Stimulated activated CD4-positive, alpha-beta T cell treated with anti-CD3 and anti-CD28 coated beads, TNF-alpha, amount 100 ng/mL, for 24 hours (primary cell): Measurements from ENCODE around the gene PDCL2.
"Not testable (repeated sequence)": the region's sequence is repeated elsewhere in the genome, so short reads cannot be mapped to it uniquely, and the experiment has no call there.

Source experiments
- DNase-seq, 3 experiments: peaks; one replicate each; pipeline ENCODE4 v3.0.0-alpha.2; 2020; ENCODE audit warnings: low read depth in 3 of 3

Gene PDCL2

GRCh38 chr4:55588160-55588559 is 3.9 kb downstream of the PDCL2 start:
- no peak for DNase-seq

GRCh38 chr4:55582773-55583172 is 9.3 kb downstream of the PDCL2 start:
- DNase-seq: not testable (repeated sequence)

- no peak for DNase-seq
These were observed 13.6 kb downstream of the PDCL2 start for GRCh38 chr4:55578341-55579010.

GRCh38 chr4:55575513-55575912 is 16.5 kb downstream of the PDCL2 start:
- no peak for DNase-seq

- no peak for DNase-seq
These were observed 17.8 kb downstream of the PDCL2 start for GRCh38 chr4:55574252-55574651.

GRCh38 chr4:55571806-55572205 is 20.2 kb downstream of the PDCL2 start:
- DNase-seq: no peak

GRCh38 chr4:55568905-55569504 is 23.0 kb downstream of the PDCL2 start:
- no peak for DNase-seq

DNA sequence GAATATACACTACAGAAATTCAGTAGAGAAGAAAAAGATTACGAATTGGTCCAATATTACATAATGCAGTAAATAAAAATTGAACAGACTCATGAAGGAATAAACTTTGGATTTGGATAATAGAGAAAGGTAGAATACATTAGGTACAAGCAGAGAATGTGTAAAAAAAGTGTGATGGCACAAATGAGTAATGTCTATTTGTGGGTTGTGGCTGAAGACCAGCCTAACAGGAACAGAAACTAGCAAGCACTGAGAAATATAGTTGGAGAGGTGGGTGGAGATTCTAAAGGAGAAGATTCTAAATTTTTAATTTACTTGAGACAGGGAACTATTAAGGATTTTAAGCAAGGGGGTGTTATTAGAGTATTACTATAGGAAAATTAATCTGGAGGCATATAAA is 30.2 kb downstream of the PDCL2 start:
- DNase-seq: no peak

- DNase-seq: no peak
These were observed 31.9 kb downstream of the PDCL2 start for GRCh38 chr4:55560096-55560495.

DNA sequence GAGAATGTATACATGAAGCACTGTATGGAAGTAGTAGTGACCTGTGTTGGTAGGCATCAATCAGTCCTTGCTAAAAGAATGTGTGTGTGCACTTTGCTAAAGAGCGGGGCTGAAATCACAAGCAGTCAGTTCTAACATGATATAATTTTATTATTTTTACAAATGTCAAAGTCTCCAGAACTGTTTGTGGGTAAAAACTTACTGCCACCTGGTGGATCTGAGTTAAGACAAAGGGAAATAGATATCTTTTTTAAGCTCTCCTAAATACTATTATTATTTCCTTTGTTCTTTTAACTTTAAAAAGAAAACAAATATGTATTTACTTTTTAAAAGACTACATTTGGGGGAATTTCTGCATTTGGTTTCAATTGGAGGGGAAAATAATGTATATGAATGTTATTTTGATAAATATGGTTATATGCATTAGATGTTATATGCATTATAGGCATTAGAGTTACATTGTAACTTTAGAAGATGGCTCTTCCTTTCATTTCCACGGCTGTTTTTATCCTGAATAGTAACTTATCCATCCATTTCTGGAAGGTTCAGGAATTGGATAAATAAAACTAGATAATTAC is 37.5 kb downstream of the PDCL2 start:
- DNase-seq: no peak

DNA sequence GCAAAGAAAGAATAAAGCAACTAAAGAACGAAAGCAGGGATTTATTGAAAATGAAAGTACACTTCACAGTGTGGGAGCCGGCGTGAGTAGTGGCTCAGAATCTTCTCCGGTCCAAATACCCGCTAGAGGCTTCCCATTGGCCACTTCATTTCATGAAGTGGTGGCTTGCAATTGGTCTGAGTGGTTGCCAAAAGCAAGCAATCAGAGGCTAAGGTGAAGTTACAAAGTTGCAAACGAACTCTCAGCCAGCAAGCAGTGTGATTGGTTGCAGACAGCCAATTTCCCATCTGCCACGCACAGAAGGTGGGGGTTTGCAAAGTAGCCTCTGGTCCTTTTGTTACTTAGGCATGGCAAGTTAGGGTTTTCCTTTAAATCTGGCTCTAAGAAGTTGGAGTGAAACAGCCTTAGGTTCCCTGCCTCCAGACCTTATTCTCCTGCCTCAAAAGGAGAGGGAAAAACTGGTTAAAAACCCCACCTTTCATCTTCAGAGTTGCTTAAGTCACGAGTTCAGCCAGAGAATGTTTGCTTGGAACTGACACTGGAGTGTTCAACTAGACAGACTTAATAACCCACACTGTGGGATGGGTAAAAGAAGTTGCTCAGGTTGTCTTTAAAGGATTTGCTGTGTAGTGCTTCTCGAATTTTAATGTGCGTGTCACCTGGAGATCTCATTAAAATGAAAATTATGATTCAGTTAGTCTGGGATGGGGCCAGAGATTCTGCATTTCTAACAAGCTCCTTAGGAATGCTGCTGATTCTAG is 38.4 kb downstream of the PDCL2 start:
- DNase-seq: no peak

- DNase-seq: not testable (repeated sequence)
These were observed 40.1 kb downstream of the PDCL2 start for GRCh38 chr4:55551964-55552363.

GRCh38 chr4:55549888-55550287 is 42.2 kb downstream of the PDCL2 start:
- no peak for DNase-seq

DNA sequence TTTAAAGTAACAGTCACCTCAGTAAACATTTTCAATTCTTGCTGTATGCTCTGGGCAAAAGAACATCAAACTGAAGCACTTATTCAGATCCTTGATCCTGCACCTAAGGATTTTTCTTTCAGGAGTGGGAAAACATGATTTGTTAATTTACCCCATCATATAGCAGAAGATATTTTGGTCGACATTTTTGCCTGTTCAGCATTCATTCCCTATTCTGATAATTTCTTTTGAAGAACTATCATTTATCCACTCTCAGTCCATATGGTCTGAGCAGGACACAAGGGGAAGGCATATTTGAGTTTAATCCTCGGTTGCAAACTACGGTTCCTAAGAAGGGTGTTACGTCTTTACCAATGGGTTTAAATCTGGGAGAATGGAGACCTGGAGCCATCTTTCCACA is 44.1 kb downstream of the PDCL2 start:
- no peak for DNase-seq

- no peak for DNase-seq
These were observed 44.6 kb downstream of the PDCL2 start for GRCh38 chr4:55547466-55547770.

GRCh38 chr4:55546756-55547465 is 45.1 kb downstream of the PDCL2 start, which contains the start of gene CLOCK:
TSS of gene CLOCK (minus strand) at chr4:55546909. CDS start at chr4:55482785, 64,124 bp downstream.
- DNase-seq: peak; percentile 67 to 84 (median 72)

GRCh38 chr4:55546506-55546755 is 45.6 kb downstream of the PDCL2 start:
- DNase-seq: no peak

DNA sequence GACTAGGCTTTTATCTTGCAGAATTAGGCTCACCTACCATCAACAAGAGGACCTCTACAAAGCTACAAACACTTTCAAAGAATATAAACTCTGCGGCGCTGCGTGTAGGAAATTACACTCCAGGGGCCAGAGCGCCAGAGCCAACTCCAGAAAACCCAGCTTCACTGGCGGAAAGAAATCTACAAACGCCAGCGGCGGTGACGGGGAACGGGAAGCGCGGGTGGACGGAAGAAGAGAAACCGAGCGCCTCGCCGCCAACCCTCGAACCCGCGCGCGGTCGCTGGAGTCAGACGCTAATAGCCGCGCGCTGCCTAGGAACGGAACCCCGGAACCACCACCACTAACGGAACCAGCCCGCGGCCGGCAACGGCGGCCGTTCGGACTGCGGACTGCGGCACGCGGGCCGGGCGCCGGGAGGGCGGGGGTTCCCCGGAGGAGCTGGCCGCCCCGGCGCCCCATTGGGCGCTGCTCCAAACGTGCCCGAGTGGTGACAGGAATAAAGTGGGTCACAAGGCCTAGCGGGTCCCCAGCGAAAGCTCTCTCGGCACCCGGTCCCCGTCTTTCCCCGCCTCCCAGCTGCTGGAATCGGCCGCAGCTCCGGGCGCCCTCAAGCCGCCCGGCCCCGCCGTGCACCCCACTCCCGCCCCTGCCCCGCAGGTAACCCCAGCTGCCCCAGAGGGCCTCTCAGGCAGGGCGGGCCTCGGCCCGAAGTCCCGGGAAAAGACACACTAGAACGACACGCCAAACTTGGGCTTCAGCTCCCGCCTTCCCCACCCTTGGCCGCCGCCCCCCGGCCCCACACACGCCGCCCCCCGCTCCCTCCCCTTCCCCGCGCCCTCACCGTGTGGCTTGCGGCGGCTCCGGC is 46.2 kb downstream of the PDCL2 start:
- peak; percentile 29 to 59 (median 33) for DNase-seq

DNA sequence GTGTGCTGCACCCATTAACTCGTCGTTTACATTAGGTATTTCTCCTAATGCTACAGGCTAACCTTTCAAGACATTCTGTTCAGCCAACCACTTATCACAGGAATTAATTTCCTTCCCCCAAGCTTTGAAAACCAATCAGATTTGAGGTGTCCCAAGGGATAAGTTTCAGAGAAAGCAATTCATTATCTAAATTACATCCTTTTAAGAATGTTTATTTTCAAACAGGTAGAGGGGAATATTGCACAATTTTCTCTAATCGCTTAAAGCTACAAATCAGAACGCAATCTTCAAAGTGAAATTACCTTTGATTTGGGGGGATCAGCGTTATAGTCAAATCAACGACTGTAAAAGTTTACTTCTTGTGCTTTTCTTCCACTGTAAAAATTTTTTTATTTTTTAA is 46.9 kb downstream of the PDCL2 start:
- DNase-seq: no peak

- no peak for DNase-seq
These were observed 48.2 kb downstream of the PDCL2 start for GRCh38 chr4:55543858-55544257.

GRCh38 chr4:55540271-55540670 is 51.8 kb downstream of the PDCL2 start:
- no peak for DNase-seq
